ENCODE data around the gene CR1L.

Gene CR1L

DNA sequence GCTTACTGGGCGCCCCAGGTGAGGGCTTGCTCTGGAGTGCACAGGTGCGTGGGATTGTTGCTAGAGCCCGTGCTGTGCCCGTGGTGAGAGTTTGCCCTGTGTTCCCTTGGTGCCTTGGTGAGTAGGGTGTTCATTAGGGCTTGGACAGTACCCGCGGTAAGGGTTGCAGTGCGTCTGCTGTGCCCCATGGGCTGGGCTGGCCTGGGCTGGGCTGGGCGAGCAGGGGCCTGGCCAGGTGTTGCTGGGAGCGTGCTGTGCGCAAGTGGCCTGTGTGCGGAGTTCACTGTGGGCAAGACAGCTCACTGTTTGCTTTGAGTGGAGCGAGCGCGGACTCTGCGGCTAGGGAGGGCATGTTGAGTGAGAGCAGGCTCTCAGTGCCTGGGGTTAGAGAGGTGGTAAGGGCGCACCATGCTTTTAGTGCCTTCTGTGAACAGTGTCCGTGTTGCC is 725 bp downstream of the CR1L start:
- FAIRE-seq (no peak), DNase-seq (ENCODE audit: insufficient read length, low spot score) (no peak)
- no peak for TF ChIP-seq TAF1 (IDR thresholded peaks at IDR 0.05; ENCODE audit: low read depth, low read length)
- TF ChIP-seq PAX5 (IDR thresholded peaks at IDR 0.05; ENCODE audit: insufficient read depth, low read length, severe bottlenecking), result no peak
- TF ChIP-seq SPI1 (IDR thresholded peaks at IDR 0.05; ENCODE audit: low read depth, low read length), result no peak

DNA sequence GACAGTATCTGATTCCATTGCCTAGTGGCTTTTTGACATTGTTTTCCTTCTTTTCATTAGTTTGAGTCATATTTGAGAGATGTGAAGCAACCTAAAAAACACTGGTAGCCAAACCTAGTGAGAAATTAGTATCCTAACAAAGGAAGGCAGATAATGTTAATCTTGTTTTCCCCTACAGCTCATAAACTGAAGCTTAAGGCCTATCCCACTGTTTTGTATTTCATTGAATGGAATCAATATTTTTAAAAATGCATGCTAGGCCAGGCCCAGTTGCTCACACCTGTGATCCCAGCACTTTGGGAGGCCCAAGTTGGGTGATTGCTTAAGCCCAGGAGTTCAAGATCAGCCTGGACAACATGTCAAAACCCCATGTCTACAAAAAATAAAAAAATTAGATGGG is 1.2 kb downstream of the CR1L start:
- FAIRE-seq (no peak), DNase-seq (ENCODE audit: insufficient read length, low spot score) (no peak)
- TF ChIP-seq POU2F2 (IDR thresholded peaks at IDR 0.05; ENCODE audit: low read depth, low read length), result no peak
- TF ChIP-seq SPI1 (IDR thresholded peaks at IDR 0.05; ENCODE audit: low read depth, low read length), result no peak
- TF ChIP-seq POLR2AphosphoS5 (IDR thresholded peaks at IDR 0.05; ENCODE audit: low read depth, low read length), result no peak
- TF ChIP-seq PAX5 (IDR thresholded peaks at IDR 0.05; ENCODE audit: insufficient read depth, low read length, severe bottlenecking), result no peak
- TF ChIP-seq TAF1 (IDR thresholded peaks at IDR 0.05; ENCODE audit: low read depth, low read length), result no peak
- no peak for TF ChIP-seq POLR2A (IDR thresholded peaks at IDR 0.05; ENCODE audit: low read depth, low read length)

DNA sequence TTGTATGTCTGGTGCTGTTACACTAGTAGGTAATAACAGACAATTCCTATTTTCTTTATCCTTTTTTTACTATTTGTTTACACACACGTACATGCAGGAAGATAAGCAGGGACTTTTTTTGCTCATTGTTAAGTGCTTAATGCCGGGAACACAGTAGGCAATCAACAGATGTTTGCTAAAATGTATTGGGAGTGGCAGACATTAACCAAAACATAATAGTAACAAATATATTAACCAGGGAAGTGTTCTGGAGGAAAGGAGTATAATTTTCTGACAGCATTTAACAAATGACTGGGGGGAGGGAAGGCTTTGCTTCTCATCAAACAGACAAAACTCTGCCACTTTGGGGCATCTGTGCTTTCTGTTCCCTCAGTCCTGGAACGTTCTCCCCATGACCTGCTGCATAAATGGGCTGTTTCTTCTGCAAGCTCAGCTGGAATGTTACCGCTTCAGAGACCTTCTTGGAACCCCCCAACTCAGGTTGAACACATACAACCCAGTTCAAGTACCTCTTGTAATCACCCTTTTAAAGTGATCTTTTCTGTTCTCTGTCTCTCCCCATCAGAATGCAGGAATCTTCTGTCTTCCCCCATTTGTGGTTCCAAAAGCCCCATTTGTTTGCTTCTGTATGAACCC is 2.1 kb downstream of the CR1L start:
- FAIRE-seq (no peak), DNase-seq (ENCODE audit: insufficient read length, low spot score) (no peak)
- TF ChIP-seq POLR2A (IDR thresholded peaks at IDR 0.05; ENCODE audit: low read depth, low read length) (no peak), SPI1 (IDR thresholded peaks at IDR 0.05; ENCODE audit: low read depth, low read length) (no peak), POLR2AphosphoS5 (IDR thresholded peaks at IDR 0.05; ENCODE audit: low read depth, low read length) (no peak), TAF1 (IDR thresholded peaks at IDR 0.05; ENCODE audit: low read depth, low read length) (no peak), POU2F2 (IDR thresholded peaks at IDR 0.05; ENCODE audit: low read depth, low read length) (no peak), PAX5 (IDR thresholded peaks at IDR 0.05; ENCODE audit: insufficient read depth, low read length, severe bottlenecking) (no peak)

DNA sequence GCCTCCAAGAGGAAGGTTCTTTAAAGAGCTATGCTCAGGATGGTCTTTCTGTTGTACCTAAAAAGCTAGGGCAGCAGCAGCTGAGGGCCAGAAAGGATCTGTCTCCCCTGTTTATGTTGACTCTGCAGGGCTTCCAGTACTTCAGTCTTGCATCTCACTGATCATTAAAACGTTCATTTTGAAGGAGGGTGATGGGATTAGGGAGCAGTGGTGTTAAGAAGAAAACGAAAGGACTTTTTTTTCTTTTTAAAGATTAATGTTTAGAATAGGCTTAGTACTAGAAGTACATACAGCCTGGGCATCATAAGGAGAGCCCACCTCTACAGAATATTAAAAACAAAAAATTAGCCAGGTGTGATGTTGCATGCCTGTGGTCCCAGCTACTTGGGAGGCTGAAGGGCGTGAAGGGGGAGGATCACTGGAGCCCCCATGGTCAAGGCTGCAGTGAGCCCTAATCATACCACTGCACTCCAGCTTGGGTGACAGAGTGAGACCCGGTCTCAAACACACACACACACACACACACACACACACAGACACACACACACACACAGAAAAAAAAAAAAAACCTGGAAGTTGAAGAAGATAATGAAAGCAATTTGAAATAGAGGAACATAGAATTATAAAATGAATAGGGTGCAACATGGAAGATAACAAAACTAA is 2.9 kb downstream of the CR1L start:
- no peak for TF ChIP-seq PAX5 (IDR thresholded peaks at IDR 0.05; ENCODE audit: insufficient read depth, low read length, severe bottlenecking)
- TF ChIP-seq TAF1 (IDR thresholded peaks at IDR 0.05; ENCODE audit: low read depth, low read length), result no peak
- TF ChIP-seq POLR2AphosphoS5 (IDR thresholded peaks at IDR 0.05; ENCODE audit: low read depth, low read length), result no peak
- DNase-seq (ENCODE audit: insufficient read length, low spot score), result no peak
- no peak for FAIRE-seq

DNA sequence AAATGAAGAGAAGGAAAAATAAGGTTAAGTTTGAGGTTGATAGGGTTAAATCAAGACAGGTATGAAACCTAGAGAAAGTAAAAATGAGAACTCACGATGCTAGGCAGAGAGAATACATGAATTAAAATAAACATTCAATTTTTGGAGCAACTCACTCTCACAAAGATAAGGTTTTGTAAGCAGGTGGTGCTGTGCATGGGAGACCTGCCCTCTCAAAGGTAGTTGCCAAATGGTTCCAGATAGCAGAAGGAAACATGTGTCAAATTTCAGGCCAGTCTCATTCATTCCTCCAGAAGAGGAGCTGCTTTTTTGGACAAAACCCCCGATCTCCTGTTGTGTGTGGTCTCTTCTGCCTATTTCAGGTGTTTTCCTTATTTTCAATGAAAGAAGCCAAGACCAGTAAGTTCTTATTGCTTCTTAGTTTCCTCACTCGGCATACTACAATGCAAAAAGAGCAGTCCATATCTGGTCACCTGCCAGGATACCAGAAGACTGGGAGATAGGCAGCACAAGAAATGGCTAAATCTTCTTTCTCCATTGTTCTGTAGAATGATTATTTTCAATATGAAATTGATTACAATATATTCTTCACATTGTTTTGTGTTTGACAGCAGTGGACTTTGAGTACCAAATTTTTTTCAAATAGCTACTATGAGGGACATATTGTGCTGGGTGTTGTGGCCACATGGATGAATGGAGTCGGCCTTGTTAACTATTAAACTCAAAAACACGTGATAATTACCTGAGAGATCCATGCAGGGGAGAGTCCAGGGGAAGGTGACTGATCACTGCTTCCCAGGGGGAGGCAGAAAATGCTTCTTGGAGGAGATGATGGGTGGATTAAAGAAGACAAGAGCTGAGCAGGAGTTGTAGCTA is 3.6 kb downstream of the CR1L start:
- FAIRE-seq, result no peak
- TF ChIP-seq PAX5 (IDR thresholded peaks at IDR 0.05; ENCODE audit: insufficient read depth, low read length, severe bottlenecking) (no peak), SPI1 (IDR thresholded peaks at IDR 0.05; ENCODE audit: low read depth, low read length) (no peak), TAF1 (IDR thresholded peaks at IDR 0.05; ENCODE audit: low read depth, low read length) (no peak), POU2F2 (IDR thresholded peaks at IDR 0.05; ENCODE audit: low read depth, low read length) (no peak)
- DNase-seq (ENCODE audit: insufficient read length, low spot score), result no peak

DNA sequence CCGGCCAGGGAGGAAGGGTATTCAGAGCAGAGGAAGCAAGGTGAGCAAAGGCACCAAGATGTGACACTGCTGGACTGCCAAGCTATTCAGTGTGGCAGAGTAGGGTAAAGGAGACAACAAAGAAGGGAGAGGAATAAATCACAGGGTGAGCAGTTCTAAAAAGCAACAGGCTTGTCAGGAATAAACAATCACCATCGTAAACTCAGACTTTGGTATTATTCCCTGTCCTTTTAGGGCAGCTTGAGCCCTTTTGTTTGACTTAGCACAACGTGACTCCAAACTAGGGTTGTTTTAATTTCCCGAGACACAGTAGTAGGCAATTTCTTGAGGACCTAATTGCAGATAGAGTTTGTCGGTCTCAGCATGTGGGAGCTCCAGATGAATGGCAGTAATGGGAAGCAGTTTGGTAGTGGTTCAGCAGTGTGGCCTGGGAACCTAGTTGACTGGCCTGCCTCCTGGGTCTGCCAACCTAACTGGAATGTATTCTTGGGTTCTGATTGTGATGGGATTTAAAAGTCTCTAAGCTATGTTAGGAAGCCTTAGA is 4.3 kb downstream of the CR1L start:
- DNase-seq (ENCODE audit: insufficient read length, low spot score), result no peak
- no peak for FAIRE-seq
- TF ChIP-seq PAX5 (IDR thresholded peaks at IDR 0.05; ENCODE audit: insufficient read depth, low read length, severe bottlenecking), result no peak
- no peak for TF ChIP-seq SPI1 (IDR thresholded peaks at IDR 0.05; ENCODE audit: low read depth, low read length)
- no peak for TF ChIP-seq POLR2A (IDR thresholded peaks at IDR 0.05; ENCODE audit: low read depth, low read length)
- no peak for TF ChIP-seq POU2F2 (IDR thresholded peaks at IDR 0.05; ENCODE audit: low read depth, low read length)
- no peak for TF ChIP-seq TAF1 (IDR thresholded peaks at IDR 0.05; ENCODE audit: low read depth, low read length)

DNA sequence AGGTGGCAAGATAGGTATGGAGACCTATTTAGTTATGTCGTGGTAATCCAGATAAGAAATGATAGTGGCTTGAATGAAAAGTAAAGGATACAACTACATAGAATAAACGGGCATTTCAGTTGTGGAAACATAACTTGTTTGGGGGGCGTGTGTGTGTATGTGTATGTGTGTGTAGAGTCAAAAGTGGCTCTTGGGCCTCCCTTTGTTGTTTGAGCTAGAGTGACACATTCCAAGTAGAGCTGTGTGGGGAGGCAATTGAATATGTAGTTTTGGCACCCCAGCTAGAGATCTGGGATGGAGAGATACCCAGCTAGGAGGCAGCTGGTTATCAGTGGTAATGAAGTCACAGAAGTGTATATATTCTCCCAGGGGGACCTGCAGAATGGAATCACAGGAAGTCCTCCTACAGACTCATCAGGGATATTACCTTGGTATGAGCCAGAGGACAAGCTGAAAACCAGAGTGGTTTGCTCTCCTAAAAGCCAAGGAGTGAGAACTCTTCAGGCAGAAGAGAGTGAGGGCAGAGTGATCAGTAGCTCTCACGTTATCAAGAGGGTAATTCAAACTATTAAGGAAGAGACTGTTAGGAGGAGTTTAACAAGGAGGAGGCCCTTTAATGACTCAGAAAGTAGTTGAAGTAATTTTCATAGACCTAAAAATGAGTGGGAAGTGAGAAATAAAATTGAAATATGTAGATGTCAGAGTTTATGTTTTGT is 5.1 kb downstream of the CR1L start:
- TF ChIP-seq TAF1 (IDR thresholded peaks at IDR 0.05; ENCODE audit: low read depth, low read length) (no peak), POU2F2 (IDR thresholded peaks at IDR 0.05; ENCODE audit: low read depth, low read length) (no peak), POLR2A (IDR thresholded peaks at IDR 0.05; ENCODE audit: low read depth, low read length) (no peak), POLR2AphosphoS5 (IDR thresholded peaks at IDR 0.05; ENCODE audit: low read depth, low read length) (no peak), SPI1 (IDR thresholded peaks at IDR 0.05; ENCODE audit: low read depth, low read length) (no peak), PAX5 (IDR thresholded peaks at IDR 0.05; ENCODE audit: insufficient read depth, low read length, severe bottlenecking) (no peak)
- FAIRE-seq (no peak), DNase-seq (ENCODE audit: insufficient read length, low spot score) (no peak)

DNA sequence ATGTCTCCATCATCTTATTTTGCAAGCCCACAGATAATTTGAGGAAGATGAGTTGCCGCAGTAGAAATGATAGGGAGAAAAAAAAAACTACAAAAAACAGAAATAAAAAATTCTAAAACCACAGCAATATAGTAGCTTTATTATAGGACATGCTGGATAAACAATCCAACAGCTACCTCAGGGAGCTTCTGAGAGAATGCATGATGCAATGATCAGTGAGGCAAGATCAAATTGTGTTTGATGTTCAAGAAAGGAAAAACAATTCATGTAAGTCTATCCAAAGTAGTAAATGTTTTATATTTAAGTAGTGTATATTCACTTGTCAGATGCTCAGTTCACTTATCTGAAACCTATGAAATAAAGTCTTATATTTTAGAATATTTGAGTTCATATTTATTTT is 6.7 kb downstream of the CR1L start:
- DNase-seq (ENCODE audit: insufficient read length, low spot score) (no peak), FAIRE-seq (no peak)
- TF ChIP-seq POLR2AphosphoS5 (IDR thresholded peaks at IDR 0.05; ENCODE audit: low read depth, low read length), result no peak
- TF ChIP-seq SPI1 (IDR thresholded peaks at IDR 0.05; ENCODE audit: low read depth, low read length), result no peak
- no peak for TF ChIP-seq PAX5 (IDR thresholded peaks at IDR 0.05; ENCODE audit: insufficient read depth, low read length, severe bottlenecking)
- no peak for TF ChIP-seq POLR2A (IDR thresholded peaks at IDR 0.05; ENCODE audit: low read depth, low read length)
- TF ChIP-seq TAF1 (IDR thresholded peaks at IDR 0.05; ENCODE audit: low read depth, low read length), result no peak
- no peak for TF ChIP-seq POU2F2 (IDR thresholded peaks at IDR 0.05; ENCODE audit: low read depth, low read length)

DNA sequence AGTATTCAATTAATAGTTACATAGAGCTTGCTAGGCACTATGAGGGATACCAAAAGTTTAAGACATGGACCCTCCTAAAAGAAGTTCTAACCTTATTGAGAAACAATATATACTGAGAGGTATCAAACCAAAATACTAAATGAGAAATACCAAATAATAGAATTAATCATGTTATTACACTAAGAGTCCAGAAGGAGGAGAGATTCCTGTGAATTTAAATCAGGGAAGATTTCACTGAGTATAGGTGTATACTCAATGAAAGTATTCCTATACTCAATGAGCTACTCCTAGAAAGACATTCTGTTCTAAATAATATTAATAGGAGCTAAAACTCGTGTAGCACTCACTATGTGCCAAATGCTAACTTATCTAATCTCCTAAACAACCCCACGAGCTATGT is 9.4 kb downstream of the CR1L start:
- no peak for FAIRE-seq
- no peak for DNase-seq (ENCODE audit: insufficient read length, low spot score)
- TF ChIP-seq SPI1 (IDR thresholded peaks at IDR 0.05; ENCODE audit: low read depth, low read length) (no peak), POLR2A (IDR thresholded peaks at IDR 0.05; ENCODE audit: low read depth, low read length) (no peak), POU2F2 (IDR thresholded peaks at IDR 0.05; ENCODE audit: low read depth, low read length) (no peak), PAX5 (IDR thresholded peaks at IDR 0.05; ENCODE audit: insufficient read depth, low read length, severe bottlenecking) (no peak), POLR2AphosphoS5 (IDR thresholded peaks at IDR 0.05; ENCODE audit: low read depth, low read length) (no peak), TAF1 (IDR thresholded peaks at IDR 0.05; ENCODE audit: low read depth, low read length) (no peak)

Measured in GM12891 (cell line).